Measurements from ENCODE around the gene LGI4.

LGI4 gene

GRCh38 chr19:35098413-35099049 lies 36.3 kb downstream of the LGI4 start:
- H3K27me3 ChIP-seq (ENCODE audit: control insufficient read depth in 1 of 2, insufficient read depth in 2 of 2, low read length in 2 of 2): no peaks in the 10 kb centered on the region
- no peaks in the 10 kb centered on the region for H3K9me3 ChIP-seq (ENCODE audit: low read length)
- no peak overlapping the region for H3K9ac ChIP-seq (ENCODE audit: low read length)
- no peak overlapping the region for H3K27ac ChIP-seq (ENCODE audit: low read depth, low read length)
- no peaks in the 10 kb centered on the region for H3K36me3 ChIP-seq (ENCODE audit: insufficient read depth, low read length)
- no peaks in the 10 kb centered on the region for H3K4me1 ChIP-seq (ENCODE audit: insufficient read depth, low read length)
- H3K4me3 ChIP-seq (ENCODE audit: low read depth in 1 of 2, low read length in 2 of 2): no peak overlapping the region

- no peaks in the 10 kb centered on the region for H3K4me1 ChIP-seq (ENCODE audit: insufficient read depth, low read length)
- no peak overlapping the region for H3K4me3 ChIP-seq (ENCODE audit: low read depth in 1 of 2, low read length in 2 of 2)
- no peaks in the 10 kb centered on the region for H3K9me3 ChIP-seq (ENCODE audit: low read length)
- H3K9ac ChIP-seq (ENCODE audit: low read length): no peak overlapping the region
- H3K27me3 ChIP-seq (ENCODE audit: control insufficient read depth in 1 of 2, insufficient read depth in 2 of 2, low read length in 2 of 2): peaks cover 0 to 6% of the 10 kb centered on the region in 2 donors
- no peak overlapping the region for H3K27ac ChIP-seq (ENCODE audit: low read depth, low read length)
- no peaks in the 10 kb centered on the region for H3K36me3 ChIP-seq (ENCODE audit: insufficient read depth, low read length)
Observed at GRCh38 chr19:35095667-35096368, 39.0 kb downstream of the LGI4 start.

- no peaks in the 10 kb centered on the region for H3K4me1 ChIP-seq (ENCODE audit: insufficient read depth, low read length)
- no peaks in the 10 kb centered on the region for H3K36me3 ChIP-seq (ENCODE audit: insufficient read depth, low read length)
- no peak overlapping the region for H3K4me3 ChIP-seq (ENCODE audit: low read depth in 1 of 2, low read length in 2 of 2)
- no peak overlapping the region for H3K27ac ChIP-seq (ENCODE audit: low read depth, low read length)
- H3K9me3 ChIP-seq (ENCODE audit: low read length): no peaks in the 10 kb centered on the region
- peaks cover 0 to 16% of the 10 kb centered on the region in 2 donors for H3K27me3 ChIP-seq (ENCODE audit: control insufficient read depth in 1 of 2, insufficient read depth in 2 of 2, low read length in 2 of 2)
- H3K9ac ChIP-seq (ENCODE audit: low read length): no peak overlapping the region
Observed at GRCh38 chr19:35094656-35095055, 40.2 kb downstream of the LGI4 start.

DNA sequence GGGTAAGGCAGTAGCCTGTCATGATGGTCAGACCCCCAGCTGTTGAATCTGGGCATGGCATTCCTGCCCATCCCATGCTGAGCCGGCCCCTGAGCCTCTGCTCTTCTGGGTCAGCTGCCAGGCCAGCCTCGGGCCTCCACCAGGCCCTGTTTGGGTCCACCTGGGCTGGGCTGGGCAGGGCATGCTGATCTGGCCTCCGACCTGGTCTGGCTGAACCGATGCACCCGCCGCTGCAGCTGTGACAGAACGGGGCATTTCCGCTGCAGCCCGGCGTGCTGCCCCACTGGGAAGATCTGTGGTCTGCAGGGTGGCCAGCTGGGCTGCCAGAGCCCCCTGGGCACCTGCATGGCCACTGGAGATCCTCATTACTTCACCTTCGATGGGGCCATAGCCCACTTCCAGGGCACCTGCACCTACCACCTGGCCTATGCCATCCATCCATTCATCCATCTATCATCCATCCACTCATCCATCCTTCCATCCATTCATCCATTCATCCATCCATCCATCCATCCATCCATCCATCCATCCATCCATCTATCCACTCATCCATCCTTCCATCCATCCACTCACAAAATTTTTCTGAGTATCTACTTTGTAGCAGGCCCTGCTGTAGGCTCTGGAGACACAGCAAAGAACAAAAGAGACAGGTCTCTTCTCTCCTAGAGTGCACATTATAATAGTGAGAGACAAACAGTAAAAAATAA lies 40.8 kb downstream of the LGI4 start:
- Histone ChIP-seq H3K27ac (ENCODE audit: low read depth, low read length) (no peak overlapping the region), H3K4me3 (ENCODE audit: low read depth in 1 of 2, low read length in 2 of 2) (no peak overlapping the region), H3K4me1 (ENCODE audit: insufficient read depth, low read length) (no peaks in the 10 kb centered on the region), H3K27me3 (ENCODE audit: control insufficient read depth in 1 of 2, insufficient read depth in 2 of 2, low read length in 2 of 2) (peaks cover 0 to 18% of the 10 kb centered on the region in 2 donors), H3K9ac (ENCODE audit: low read length) (no peak overlapping the region), H3K9me3 (ENCODE audit: low read length) (no peaks in the 10 kb centered on the region), H3K36me3 (ENCODE audit: insufficient read depth, low read length) (no peaks in the 10 kb centered on the region)

DNA sequence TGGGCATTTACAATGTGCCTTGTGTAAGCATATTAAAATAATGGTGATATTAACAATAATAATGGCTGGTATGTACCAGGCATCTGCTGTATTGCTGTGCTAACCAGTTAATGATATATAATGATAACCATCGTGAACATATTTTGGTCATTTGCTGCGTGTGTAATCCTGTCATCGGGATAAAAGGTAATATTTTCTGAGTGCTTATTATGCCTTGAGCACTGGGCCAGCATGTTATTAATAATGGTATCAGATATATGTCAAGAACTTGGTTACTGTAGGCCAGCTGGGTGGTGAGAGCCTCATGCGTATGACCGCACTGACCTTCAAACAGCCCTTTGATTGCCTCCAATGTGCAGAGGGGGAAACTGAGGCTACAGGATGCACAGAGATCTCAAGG lies 41.4 kb downstream of the LGI4 start:
- Histone ChIP-seq H3K4me1 (ENCODE audit: insufficient read depth, low read length) (no peaks in the 10 kb centered on the region), H3K36me3 (ENCODE audit: insufficient read depth, low read length) (no peaks in the 10 kb centered on the region), H3K27me3 (ENCODE audit: control insufficient read depth in 1 of 2, insufficient read depth in 2 of 2, low read length in 2 of 2) (peaks cover 0 to 18% of the 10 kb centered on the region in 2 donors), H3K4me3 (ENCODE audit: low read depth in 1 of 2, low read length in 2 of 2) (no peak overlapping the region), H3K9ac (ENCODE audit: low read length) (no peak overlapping the region), H3K9me3 (ENCODE audit: low read length) (no peaks in the 10 kb centered on the region), H3K27ac (ENCODE audit: low read depth, low read length) (no peak overlapping the region)

- Histone ChIP-seq H3K27ac (ENCODE audit: low read depth, low read length) (no peak overlapping the region), H3K9ac (ENCODE audit: low read length) (no peak overlapping the region), H3K4me3 (ENCODE audit: low read depth in 1 of 2, low read length in 2 of 2) (no peak overlapping the region)
Observed at GRCh38 chr19:35090506-35091214, 44.2 kb downstream of the LGI4 start.

DNA sequence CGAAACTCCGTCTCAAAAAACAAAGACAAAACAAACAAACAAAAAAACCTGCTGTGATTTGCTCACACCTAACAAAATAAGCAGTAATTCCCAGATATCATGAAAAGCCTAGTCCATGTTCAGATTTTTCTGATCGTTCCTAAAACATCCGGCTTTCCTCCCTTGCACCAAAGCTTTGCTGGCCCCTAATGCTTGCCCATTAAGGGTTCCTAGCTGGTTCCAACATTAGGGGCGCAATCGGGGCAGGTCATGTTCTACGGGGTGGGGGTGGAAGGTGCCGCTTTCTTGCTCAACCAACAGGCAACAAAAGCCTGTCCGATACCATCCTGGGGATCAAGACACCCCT lies 44.7 kb downstream of the LGI4 start:
- H3K9me3 ChIP-seq (ENCODE audit: low read length): no peaks in the 10 kb centered on the region
- H3K9ac ChIP-seq (ENCODE audit: low read length): no peak overlapping the region
- H3K27me3 ChIP-seq (ENCODE audit: control insufficient read depth in 1 of 2, insufficient read depth in 2 of 2, low read length in 2 of 2): peaks cover 0 to 18% of the 10 kb centered on the region in 2 donors
- H3K4me1 ChIP-seq (ENCODE audit: insufficient read depth, low read length): no peaks in the 10 kb centered on the region
- no peak overlapping the region for H3K27ac ChIP-seq (ENCODE audit: low read depth, low read length)
- no peak overlapping the region for H3K4me3 ChIP-seq (ENCODE audit: low read depth in 1 of 2, low read length in 2 of 2)
- H3K36me3 ChIP-seq (ENCODE audit: insufficient read depth, low read length): no peaks in the 10 kb centered on the region

More at GRCh38 chr19:35090506-35091214, 44.2 kb downstream of the LGI4 start:
- H3K36me3 ChIP-seq (ENCODE audit: insufficient read depth, low read length): no peaks in the 10 kb centered on the region
- H3K9me3 ChIP-seq (ENCODE audit: low read length): no peaks in the 10 kb centered on the region
- H3K4me1 ChIP-seq (ENCODE audit: insufficient read depth, low read length): no peaks in the 10 kb centered on the region
- peaks cover 0 to 18% of the 10 kb centered on the region in 2 donors for H3K27me3 ChIP-seq (ENCODE audit: control insufficient read depth in 1 of 2, insufficient read depth in 2 of 2, low read length in 2 of 2)

DNA sequence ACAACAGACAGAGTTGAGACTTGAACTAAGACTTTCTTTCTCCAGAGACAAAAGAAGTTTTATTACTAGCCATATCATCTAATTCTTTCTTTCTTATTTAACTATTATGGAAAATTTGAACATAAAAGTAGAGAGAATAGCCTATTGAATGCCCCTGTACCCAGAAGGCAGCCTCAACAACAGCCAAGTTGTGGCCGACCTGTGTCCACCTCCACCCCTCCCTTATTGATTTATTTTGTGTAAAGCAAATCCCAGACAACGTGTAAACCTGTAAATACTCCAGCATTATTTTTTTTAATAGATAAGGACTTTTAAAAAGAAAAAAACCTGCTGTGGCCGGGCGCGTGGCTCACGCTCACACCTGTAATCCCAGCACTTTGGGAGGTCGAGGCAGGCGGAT lies 45.3 kb downstream of the LGI4 start:
- Histone ChIP-seq H3K36me3 (ENCODE audit: insufficient read depth, low read length) (no peaks in the 10 kb centered on the region), H3K4me3 (ENCODE audit: low read depth in 1 of 2, low read length in 2 of 2) (no peak overlapping the region), H3K4me1 (ENCODE audit: insufficient read depth, low read length) (no peaks in the 10 kb centered on the region), H3K9me3 (ENCODE audit: low read length) (no peaks in the 10 kb centered on the region), H3K27me3 (ENCODE audit: control insufficient read depth in 1 of 2, insufficient read depth in 2 of 2, low read length in 2 of 2) (peaks cover 0 to 18% of the 10 kb centered on the region in 2 donors), H3K27ac (ENCODE audit: low read depth, low read length) (no peak overlapping the region), H3K9ac (ENCODE audit: low read length) (no peak overlapping the region)

- Histone ChIP-seq H3K36me3 (ENCODE audit: insufficient read depth, low read length) (no peaks in the 10 kb centered on the region), H3K9ac (ENCODE audit: low read length) (no peak overlapping the region), H3K4me1 (ENCODE audit: insufficient read depth, low read length) (no peaks in the 10 kb centered on the region), H3K27me3 (ENCODE audit: control insufficient read depth in 1 of 2, insufficient read depth in 2 of 2, low read length in 2 of 2) (peaks cover 0 to 18% of the 10 kb centered on the region in 2 donors), H3K9me3 (ENCODE audit: low read length) (no peaks in the 10 kb centered on the region), H3K4me3 (ENCODE audit: low read depth in 1 of 2, low read length in 2 of 2) (no peak overlapping the region), H3K27ac (ENCODE audit: low read depth, low read length) (no peak overlapping the region)
Observed at GRCh38 chr19:35088131-35088913, 46.5 kb downstream of the LGI4 start.

GRCh38 chr19:35087393-35087792 lies 47.5 kb downstream of the LGI4 start:
- Histone ChIP-seq H3K27ac (ENCODE audit: low read depth, low read length) (no peak overlapping the region), H3K36me3 (ENCODE audit: insufficient read depth, low read length) (no peaks in the 10 kb centered on the region), H3K4me1 (ENCODE audit: insufficient read depth, low read length) (no peaks in the 10 kb centered on the region), H3K4me3 (ENCODE audit: low read depth in 1 of 2, low read length in 2 of 2) (no peak overlapping the region), H3K9me3 (ENCODE audit: low read length) (no peaks in the 10 kb centered on the region), H3K27me3 (ENCODE audit: control insufficient read depth in 1 of 2, insufficient read depth in 2 of 2, low read length in 2 of 2) (peaks cover 0 to 18% of the 10 kb centered on the region in 2 donors), H3K9ac (ENCODE audit: low read length) (no peak overlapping the region)

DNA sequence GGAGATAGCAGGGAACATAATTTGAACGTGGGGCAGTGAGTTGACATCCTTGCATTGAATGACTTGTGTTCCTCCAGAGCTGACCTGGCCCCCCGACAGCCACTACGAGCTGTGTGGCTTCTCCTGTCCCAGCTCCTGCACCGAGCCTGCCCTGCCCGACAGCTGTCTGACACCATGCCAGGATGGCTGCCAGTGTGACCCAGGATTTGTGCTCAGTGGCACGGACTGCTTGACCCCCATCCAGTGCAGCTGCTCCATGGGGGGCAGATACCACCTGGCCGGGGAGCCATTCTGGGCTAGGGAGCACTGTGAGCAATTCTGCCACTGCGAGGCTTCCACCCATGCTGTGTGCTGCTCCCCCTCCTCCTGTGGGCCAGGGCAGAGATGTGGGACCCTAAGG lies 48.4 kb downstream of the LGI4 start:
- Histone ChIP-seq H3K36me3 (ENCODE audit: insufficient read depth, low read length) (no peaks in the 10 kb centered on the region), H3K27me3 (ENCODE audit: control insufficient read depth in 1 of 2, insufficient read depth in 2 of 2, low read length in 2 of 2) (peaks cover 0 to 18% of the 10 kb centered on the region in 2 donors), H3K4me3 (ENCODE audit: low read depth in 1 of 2, low read length in 2 of 2) (no peak overlapping the region), H3K4me1 (ENCODE audit: insufficient read depth, low read length) (no peaks in the 10 kb centered on the region), H3K27ac (ENCODE audit: low read depth, low read length) (no peak overlapping the region), H3K9me3 (ENCODE audit: low read length) (no peaks in the 10 kb centered on the region), H3K9ac (ENCODE audit: low read length) (no peak overlapping the region)
